Dendritic cell treated with granulocyte-macrophage colony-stimulating factor and Interleukin-4, amounts not matched to agents 40 ng/mL and 50 ng/mL, for 4 days (primary cell): ENCODE data around the gene DNAJC15.
"Not testable (repeated sequence)": the region's sequence is repeated elsewhere in the genome, so short reads cannot be mapped to it uniquely, and the experiment has no call there.

ENCODE experiments used
- H3K27ac Mint-ChIP-seq: one replicate; pipeline ENCODE4 v1.8.0; 2022; ENCODE audit warnings: mild to moderate bottlenecking, mixed read lengths
- H3K27me3 Mint-ChIP-seq: one replicate; pipeline ENCODE4 v1.8.0; 2022; ENCODE audit warnings: mild to moderate bottlenecking, mixed read lengths
- H3K36me3 Mint-ChIP-seq: one replicate; pipeline ENCODE4 v1.8.0; 2022; ENCODE audit warnings: low read depth, mixed read lengths
- H3K4me1 Mint-ChIP-seq: one replicate; pipeline ENCODE4 v1.8.0; 2022; ENCODE audit warnings: low read depth, mixed read lengths
- H3K4me3 Mint-ChIP-seq: one replicate; pipeline ENCODE4 v1.8.0; 2022; ENCODE audit warnings: mild to moderate bottlenecking, moderate library complexity, mixed read lengths
- H3K9me3 Mint-ChIP-seq: one replicate; pipeline ENCODE4 v1.8.0; 2022; ENCODE audit warnings: mixed read lengths
- intact Hi-C: fragments of 100-400 bp; cut with micrococcal nuclease; formaldehyde crosslinking; loops from one replicate; pipeline ENCODE4 v1.15.0; 2022

The DNAJC15 gene

DNA sequence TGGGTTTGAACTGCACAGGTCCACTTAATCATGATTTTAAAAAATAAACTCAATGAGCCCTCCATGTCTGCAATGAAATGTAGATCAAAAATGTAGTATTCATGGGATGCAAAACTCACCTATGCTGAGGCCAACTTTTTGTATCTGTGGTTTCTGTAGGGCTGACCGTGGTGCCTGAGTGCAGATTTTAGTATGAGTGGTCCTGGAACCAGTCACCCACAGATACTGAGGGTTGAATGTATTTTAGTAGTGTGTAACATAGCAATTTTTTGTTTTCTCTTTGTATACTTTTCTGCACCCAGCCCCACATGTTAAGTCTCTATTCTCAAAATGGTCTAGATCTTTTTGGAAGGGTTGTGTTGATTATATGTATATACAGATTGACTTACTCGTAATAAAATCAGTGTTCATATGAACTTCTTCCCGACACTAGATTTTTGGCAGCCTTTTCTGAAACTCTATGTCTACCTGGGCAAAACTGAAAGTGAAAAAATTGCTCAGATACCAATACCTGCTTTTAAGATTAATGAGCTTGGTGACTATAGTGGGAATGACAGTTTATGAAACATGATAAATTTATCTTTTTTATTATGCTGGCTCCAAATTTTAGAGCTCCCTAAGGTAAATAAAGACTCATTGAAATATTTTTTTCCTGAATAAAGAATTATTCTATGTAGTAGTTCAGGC is 51.6 kb downstream of the DNAJC15 start:
- intact Hi-C loops = no loop called here
- no peaks in the 10 kb centered on the region for H3K27me3 Mint-ChIP-seq
- no peak overlapping the region for H3K4me3 Mint-ChIP-seq
- H3K9me3 Mint-ChIP-seq = no peaks in the 10 kb centered on the region
- peaks cover 21% of the 10 kb centered on the region for H3K4me1 Mint-ChIP-seq
- H3K36me3 Mint-ChIP-seq = peaks cover 23% of the 10 kb centered on the region
- no peak overlapping the region for H3K27ac Mint-ChIP-seq

DNA sequence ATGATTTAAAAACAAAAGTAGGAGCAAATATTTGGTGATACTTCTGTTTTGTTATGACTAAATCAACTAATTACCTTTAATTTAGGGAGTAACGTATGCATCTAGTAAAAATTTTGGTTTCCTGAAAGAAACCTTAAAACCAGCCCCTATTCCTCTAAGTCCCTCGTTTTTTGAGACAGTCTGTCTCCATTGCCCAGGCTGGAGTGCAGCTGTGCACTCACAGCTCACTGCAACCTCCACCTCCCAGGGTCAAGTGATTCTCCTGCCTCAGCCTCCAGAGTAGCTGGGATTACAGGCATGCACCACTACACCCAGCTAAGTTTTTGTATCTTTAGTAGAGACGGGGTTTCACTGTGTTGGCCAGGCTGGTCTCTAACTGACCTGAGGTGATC is 52.1 kb downstream of the DNAJC15 start:
- intact Hi-C loops, H3K27ac Mint-ChIP-seq: not testable (repeated sequence)

DNA sequence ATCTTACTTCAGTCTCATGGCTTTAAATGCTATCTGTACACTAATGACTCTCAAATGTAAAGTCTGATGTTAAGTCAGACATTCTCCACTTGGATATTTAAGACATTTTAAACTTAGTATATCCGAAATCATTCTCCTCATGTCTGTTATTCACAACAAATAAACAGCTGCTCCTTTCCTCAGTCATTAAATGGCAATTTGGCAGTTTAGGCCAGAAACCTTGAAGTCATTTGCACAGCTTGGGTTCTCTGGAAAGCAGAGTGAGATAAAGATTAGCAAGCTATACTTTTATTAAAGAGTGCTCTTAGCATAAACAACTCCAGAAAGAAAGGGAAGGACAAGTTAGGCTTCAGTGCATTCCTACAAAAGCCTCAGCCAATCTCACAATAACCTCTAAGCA is 53.7 kb downstream of the DNAJC15 start:
- H3K36me3 Mint-ChIP-seq = peaks cover 32% of the 10 kb centered on the region
- peaks cover 17% of the 10 kb centered on the region for H3K4me1 Mint-ChIP-seq
- intact Hi-C loops = no loop called here
- H3K27me3 Mint-ChIP-seq = no peaks in the 10 kb centered on the region
- no peak overlapping the region for H3K27ac Mint-ChIP-seq
- no peaks in the 10 kb centered on the region for H3K9me3 Mint-ChIP-seq
- no peak overlapping the region for H3K4me3 Mint-ChIP-seq

More for the DNA sequence above, 52.1 kb downstream of the DNAJC15 start:
- peaks cover 21% of the 10 kb centered on the region for H3K4me1 Mint-ChIP-seq
- H3K36me3 Mint-ChIP-seq = peaks cover 25% of the 10 kb centered on the region
- H3K27me3 Mint-ChIP-seq, H3K4me3 Mint-ChIP-seq, H3K9me3 Mint-ChIP-seq: not testable (repeated sequence)

DNA sequence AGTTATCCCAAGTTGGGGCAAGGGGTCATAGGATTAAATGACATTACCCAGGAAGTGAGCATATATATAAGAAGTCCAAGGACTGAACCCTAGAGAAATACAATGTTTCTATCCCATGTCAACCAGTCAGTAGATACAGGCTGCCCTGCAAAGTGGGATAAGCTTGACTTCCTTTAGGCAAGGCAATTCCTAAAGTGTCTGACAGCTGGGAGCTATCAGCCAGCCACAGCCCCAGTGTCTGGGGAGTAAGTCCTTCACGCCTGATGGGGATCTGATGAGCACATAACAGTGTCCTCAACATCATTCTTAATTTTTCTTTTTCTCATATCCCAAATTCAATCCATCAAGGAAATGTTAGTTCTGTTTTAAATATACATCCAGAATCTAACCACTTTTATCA is 54.1 kb downstream of the DNAJC15 start:
- intact Hi-C loops = no loop called here

DNA sequence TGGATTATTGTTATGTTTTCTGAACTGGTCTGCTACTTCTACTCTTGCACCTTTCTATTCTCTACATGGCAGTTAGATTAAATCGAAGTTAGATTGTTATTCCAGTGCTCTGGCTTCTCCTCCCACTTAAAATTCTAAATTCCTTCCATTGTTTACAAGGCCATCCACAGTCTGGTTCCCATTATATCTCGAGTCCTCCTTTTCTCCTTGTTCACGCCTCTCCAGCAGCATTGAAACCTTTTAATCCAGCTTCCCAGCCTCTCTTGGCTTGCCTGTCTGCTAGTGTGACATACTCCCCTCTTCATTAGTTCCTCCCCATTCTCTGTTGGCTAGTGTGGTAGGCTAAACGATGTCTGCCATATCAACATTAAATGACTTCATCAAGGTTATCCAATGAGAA is 54.5 kb downstream of the DNAJC15 start:
- Mint-ChIP-seq H3K9me3 (no peaks in the 10 kb centered on the region), H3K27ac (no peak overlapping the region), H3K4me3 (no peak overlapping the region), H3K27me3 (no peaks in the 10 kb centered on the region), H3K4me1 (peaks cover 8% of the 10 kb centered on the region), H3K36me3 (peaks cover 25% of the 10 kb centered on the region)
- intact Hi-C loops = no loop called here

More for the DNA sequence above, 54.1 kb downstream of the DNAJC15 start:
- Mint-ChIP-seq H3K9me3 (no peaks in the 10 kb centered on the region), H3K36me3 (peaks cover 30% of the 10 kb centered on the region), H3K4me1 (peaks cover 13% of the 10 kb centered on the region), H3K4me3 (no peak overlapping the region), H3K27me3 (no peaks in the 10 kb centered on the region), H3K27ac (no peak overlapping the region)

DNA sequence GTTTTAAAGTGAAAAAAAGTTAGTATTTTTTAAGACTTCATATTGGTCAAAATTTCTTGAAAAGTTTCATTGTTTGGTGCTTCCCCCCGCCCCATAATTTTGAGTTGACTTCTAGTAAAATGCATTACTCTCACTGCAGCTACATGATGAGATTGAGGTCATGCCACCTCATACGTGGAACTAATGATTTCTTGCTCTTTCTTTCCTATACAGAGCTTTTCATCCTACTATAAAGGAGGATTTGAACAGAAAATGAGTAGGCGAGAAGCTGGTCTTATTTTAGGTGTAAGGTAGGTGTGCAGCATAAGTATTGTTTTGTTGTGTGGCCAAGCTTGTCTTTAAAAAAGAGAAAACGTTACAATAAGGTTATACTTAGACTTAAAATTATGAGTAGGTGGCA is 55.0 kb downstream of the DNAJC15 start:
- no peaks in the 10 kb centered on the region for H3K9me3 Mint-ChIP-seq

DNA sequence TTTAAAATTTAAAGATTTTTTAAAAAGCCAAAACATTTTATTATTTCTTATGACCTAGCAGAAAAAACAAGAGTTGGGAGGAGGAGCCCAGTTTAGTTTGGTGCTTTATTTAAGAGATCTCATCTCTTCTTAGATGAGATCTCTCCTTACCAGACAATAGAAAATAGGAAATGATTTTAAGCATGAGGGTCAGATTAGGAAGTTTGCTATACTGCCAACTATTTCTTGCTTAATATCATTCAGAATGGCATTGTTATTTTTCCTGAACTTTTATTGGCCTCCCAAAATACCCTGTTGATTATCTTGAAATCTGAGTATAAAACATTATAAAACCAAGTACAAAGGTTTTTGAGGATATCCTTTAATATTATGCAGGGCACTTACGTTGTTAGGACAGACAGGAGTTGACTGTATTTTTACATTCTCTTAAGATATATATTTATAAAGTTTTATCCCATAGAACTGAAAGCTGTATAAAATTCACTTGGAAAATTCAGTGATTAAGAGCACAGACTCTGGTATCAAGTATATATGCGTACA is 56.1 kb downstream of the DNAJC15 start:
- intact Hi-C loops = no loop called here
- H3K27me3 Mint-ChIP-seq = no peaks in the 10 kb centered on the region
- H3K36me3 Mint-ChIP-seq = peaks cover 23% of the 10 kb centered on the region

More for the DNA sequence above, 55.0 kb downstream of the DNAJC15 start:
- H3K4me3 Mint-ChIP-seq = no peak overlapping the region
- H3K36me3 Mint-ChIP-seq = peaks cover 23% of the 10 kb centered on the region
- no peaks in the 10 kb centered on the region for H3K27me3 Mint-ChIP-seq
- H3K4me1 Mint-ChIP-seq = peaks cover 6% of the 10 kb centered on the region
- intact Hi-C loops = no loop called here
- H3K27ac Mint-ChIP-seq = no peak overlapping the region

DNA sequence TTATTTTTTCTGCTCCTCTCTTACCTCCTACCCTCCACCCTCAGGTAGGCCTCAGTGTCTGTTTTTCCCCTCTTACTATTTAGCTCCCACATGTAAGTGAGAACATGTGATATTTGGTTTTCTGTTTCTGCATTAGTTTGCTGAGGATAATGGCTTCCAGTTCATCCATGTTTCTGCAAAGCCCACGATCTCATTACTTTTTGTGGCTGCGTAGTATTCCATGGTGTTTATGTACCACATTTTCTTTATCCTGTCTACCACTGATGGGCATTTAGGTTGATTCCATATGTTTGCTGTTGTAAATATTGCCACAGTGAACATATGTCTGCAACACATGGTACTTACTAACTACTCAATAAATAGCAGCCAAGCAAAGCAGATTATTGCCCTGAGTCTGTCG is 56.8 kb downstream of the DNAJC15 start:
- intact Hi-C loops = no loop called here
- Mint-ChIP-seq H3K36me3 (peaks cover 23% of the 10 kb centered on the region), H3K27ac (no peak overlapping the region), H3K4me1 (peaks cover 6% of the 10 kb centered on the region), H3K4me3 (no peak overlapping the region), H3K9me3 (no peaks in the 10 kb centered on the region), H3K27me3 (no peaks in the 10 kb centered on the region)

More for the DNA sequence above, 56.1 kb downstream of the DNAJC15 start:
- no peaks in the 10 kb centered on the region for H3K9me3 Mint-ChIP-seq
- H3K4me3 Mint-ChIP-seq = no peak overlapping the region
- no peak overlapping the region for H3K27ac Mint-ChIP-seq
- H3K4me1 Mint-ChIP-seq = peaks cover 6% of the 10 kb centered on the region

DNA sequence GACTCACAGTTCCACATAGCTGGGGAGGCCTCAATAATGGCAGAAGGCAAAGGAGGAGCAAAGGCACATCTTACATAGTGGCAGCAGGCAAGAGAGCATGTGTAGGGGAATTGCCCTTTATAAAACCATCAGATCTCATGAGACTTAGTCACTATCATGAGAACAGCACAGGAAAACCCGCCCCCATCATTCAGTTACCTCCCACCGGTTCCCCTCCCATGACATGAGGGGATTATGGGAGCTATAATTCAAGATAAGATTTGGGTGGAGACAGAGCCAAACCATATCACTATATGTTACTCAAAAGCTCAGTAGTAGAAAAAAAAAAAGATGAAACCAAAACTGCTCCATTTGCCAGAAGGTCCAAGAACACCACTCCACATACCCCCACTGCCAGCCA is 58.5 kb downstream of the DNAJC15 start:
- Mint-ChIP-seq H3K4me1 (peaks cover 1% of the 10 kb centered on the region), H3K36me3 (peaks cover 23% of the 10 kb centered on the region), H3K4me3 (no peak overlapping the region), H3K27me3 (no peaks in the 10 kb centered on the region), H3K27ac (no peak overlapping the region), H3K9me3 (no peaks in the 10 kb centered on the region)
- intact Hi-C loops = no loop called here

DNA sequence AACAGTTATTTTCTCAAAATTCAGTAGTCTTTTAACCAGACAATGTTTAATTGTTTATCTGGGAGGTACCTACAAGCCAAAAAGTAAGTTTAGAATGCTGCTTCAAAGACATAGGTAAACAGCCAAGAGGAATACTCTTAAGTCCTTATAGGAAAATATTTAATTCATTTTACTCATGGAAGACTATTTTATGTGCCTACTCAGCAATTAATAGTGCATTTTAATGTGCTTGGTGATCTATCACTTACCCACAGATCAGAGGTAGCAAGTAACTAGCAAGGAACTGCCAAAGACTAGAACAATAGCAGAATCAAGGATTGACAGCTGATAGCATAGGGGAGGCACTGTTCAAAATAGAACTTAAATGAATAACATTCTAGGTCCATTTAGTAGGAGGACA is 60.4 kb downstream of the DNAJC15 start:
- no peaks in the 10 kb centered on the region for H3K27me3 Mint-ChIP-seq
- peaks cover 24% of the 10 kb centered on the region for H3K36me3 Mint-ChIP-seq

DNA sequence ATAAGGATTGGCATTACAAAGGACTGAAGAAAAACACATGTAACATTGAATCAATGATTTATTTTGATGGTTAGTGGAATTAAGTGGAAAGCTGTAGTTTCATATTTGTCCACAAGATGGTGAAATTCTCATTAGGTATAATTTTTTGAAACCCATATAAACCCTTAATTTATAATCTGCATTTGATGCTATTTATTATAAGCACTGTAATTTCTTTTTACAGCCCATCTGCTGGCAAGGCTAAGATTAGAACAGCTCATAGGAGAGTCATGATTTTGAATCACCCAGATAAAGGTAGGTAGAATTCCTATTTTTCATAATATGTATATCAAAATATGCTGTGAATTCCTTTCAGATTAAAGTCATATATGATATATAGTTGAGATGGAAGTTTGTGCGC is 62.2 kb downstream of the DNAJC15 start:
- Mint-ChIP-seq H3K4me3 (no peak overlapping the region), H3K9me3 (no peaks in the 10 kb centered on the region), H3K36me3 (peaks cover 25% of the 10 kb centered on the region), H3K27me3 (no peaks in the 10 kb centered on the region), H3K27ac (no peak overlapping the region), H3K4me1 (peaks cover 16% of the 10 kb centered on the region)
- intact Hi-C loops = loop anchor here (2.0 kb wide), 1 partner anchor 789 kb away; no protein-coding TSS in a partner anchor

More for the DNA sequence above, 60.4 kb downstream of the DNAJC15 start:
- H3K4me3 Mint-ChIP-seq = no peak overlapping the region
- no peaks in the 10 kb centered on the region for H3K9me3 Mint-ChIP-seq
- intact Hi-C loops = loop anchor here (2.0 kb wide), 1 partner anchor 791 kb away; no protein-coding TSS in a partner anchor
- H3K27ac Mint-ChIP-seq = no peak overlapping the region
- peaks cover 16% of the 10 kb centered on the region for H3K4me1 Mint-ChIP-seq

DNA sequence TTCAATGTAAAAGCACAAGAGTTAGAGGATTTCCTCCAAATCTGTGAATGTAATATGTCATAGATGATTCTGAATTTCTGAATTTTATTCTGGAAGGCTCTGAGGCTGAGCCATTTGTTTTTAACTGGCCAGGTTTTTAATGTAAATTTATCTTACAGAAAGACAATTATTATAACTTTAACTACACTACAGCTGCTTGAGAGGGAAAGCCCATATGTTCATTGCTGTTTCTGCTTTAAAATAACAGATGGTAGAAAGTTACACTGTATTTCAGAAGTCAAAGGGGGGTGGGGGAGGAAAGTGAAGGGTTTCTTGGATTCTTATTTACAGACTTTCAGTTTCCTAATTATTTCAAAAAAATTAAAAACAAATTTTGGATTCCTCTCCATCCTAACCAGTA is 62.8 kb downstream of the DNAJC15 start:
- intact Hi-C loops = loop anchor here (2.0 kb wide), 1 partner anchor 719 kb away; no protein-coding TSS in a partner anchor
- Mint-ChIP-seq H3K9me3 (no peaks in the 10 kb centered on the region), H3K36me3 (peaks cover 22% of the 10 kb centered on the region), H3K27me3 (no peaks in the 10 kb centered on the region), H3K4me3 (no peak overlapping the region), H3K4me1 (peaks cover 16% of the 10 kb centered on the region), H3K27ac (no peak overlapping the region)

DNA sequence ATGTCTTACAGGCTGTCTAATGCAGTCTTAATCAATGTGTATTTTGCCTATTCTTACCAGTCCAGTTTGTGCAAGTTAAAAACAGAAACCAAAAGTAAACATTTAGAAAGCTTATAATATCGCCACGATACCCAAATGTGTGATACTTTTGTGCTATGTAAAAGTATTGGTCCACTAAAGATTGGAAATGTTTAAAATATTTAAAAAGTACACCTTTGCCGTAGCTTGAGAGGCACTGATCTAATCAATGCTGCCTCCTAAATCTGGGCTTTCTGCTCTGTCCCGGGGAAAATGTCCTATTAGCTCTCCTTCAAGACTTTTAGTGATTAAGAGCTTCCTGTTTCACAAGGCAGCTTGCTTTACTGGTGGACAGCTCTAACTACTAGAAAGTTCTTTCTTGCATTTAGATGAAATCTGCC is 64.7 kb downstream of the DNAJC15 start:
- H3K27me3 Mint-ChIP-seq = no peaks in the 10 kb centered on the region
- peaks cover 23% of the 10 kb centered on the region for H3K36me3 Mint-ChIP-seq
- H3K4me3 Mint-ChIP-seq = peak overlapping the region; percentile 64
- no peaks in the 10 kb centered on the region for H3K9me3 Mint-ChIP-seq
- H3K27ac Mint-ChIP-seq = peak overlapping the region; percentile 60
- intact Hi-C loops = no loop called here
- peaks cover 16% of the 10 kb centered on the region for H3K4me1 Mint-ChIP-seq

DNA sequence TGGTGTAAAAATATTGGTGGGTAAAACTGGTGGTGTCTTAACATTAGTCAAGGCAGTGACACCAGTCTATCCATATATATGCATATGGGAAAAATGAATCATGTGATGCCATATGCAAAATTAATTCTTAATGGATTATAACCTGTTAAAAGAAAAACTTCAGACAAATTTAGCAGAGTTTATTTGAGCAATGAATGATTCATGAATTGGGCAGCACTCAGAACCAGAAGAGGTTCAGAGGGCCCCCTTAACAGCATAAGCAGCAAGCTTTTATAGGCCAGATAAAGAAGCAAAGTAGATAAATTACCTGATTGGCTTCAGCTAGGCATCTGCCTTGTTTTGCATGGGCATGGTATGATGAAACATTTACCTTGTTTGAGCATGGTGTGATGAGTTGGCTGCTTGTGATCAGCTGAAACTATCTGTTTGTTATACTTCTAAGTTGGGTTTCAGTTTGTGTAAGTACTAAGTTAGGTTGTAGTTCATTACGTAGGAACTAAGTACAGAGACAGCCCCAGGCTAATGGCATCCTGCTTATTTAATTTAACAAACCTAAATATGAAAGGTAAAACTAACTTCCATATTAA is 66.6 kb downstream of the DNAJC15 start:
- intact Hi-C loops = no loop called here

More for the DNA sequence above, 66.6 kb downstream of the DNAJC15 start:
- H3K27me3 Mint-ChIP-seq = no peaks in the 10 kb centered on the region
- no peak overlapping the region for H3K4me3 Mint-ChIP-seq
- peaks cover 18% of the 10 kb centered on the region for H3K4me1 Mint-ChIP-seq
- H3K9me3 Mint-ChIP-seq = no peaks in the 10 kb centered on the region
- H3K36me3 Mint-ChIP-seq = peaks cover 23% of the 10 kb centered on the region
- H3K27ac Mint-ChIP-seq = no peak overlapping the region
